ENCODE measurements around the gene TMTC1.

The TMTC1 gene

DNA sequence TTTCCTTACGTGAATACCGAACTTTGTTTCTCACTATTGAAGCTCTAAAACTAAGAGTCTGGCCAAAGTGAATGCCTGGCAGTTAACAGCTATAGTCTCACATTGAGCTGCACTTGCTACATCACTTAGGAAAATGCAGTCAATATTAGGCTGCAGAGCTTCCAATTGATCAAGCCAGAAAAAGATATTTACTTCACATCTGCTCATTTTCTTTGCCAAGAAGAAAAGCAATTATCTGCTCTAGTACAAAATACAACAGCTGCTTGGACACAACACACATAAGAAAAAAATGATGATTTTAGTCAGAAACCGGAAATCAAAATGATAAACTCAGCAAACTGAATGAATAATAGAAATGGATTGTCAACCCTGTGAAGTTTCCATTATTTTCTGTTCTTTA, 45.4 kb downstream of the TMTC1 start:
- no peak for DNase-seq

DNA sequence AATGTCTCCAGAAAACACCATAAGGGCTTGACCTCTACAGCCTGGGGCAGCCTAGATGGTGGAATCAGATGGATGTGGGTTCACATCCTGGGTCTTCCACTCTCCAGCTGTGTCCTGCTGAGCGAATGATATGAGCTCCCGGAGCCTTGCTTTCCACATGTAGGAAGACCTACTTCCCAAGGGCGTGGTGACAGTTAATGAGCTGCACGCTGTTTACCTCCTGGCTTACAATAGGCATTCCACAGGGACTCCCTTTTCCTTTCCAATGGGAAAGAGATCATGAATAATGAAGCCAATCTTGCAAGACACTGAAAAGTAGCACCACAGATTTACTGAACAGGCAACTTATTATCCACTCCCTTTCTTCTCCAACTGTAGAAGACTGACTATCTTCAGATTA, 46.1 kb downstream of the TMTC1 start:
- no peak for DNase-seq

DNA sequence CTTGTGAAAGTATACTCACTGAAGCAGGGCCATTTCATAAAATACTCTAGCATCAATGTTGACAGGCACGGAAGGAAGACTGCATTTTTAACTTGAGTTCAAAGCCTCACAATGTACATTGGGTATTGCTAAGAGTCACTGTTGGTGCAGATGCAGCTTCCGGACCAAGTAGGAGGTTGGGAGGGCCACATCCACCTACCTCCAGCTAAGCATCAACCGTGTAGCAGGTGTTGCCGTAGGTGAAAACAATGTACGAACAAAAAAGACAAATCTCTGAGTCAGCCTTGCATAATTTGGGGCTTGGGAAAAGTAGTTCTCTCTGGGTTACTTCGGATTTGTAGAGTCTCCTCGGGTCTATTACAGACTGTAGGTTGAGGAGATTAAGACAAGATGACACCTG, 48.1 kb downstream of the TMTC1 start:
- no peak for DNase-seq

DNA sequence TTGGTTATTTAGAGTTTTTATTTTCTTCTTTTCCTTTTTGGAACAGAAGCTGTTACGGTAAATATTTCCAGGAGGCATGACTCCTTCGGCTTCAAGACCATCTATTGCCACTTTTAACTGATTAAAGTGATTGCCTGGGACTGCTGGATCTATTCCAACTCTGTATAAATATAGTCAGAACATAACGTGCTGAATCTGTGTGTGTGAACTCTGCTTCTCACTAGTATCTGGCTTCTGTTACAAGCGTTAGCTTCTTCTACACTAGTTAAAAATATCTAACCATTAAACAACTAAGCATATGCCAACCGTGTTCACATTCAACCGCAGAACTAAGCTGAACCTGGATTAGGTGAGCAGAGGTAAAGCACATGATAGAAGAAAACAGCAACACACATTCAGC, 49.0 kb downstream of the TMTC1 start:
- no peak for DNase-seq

DNA sequence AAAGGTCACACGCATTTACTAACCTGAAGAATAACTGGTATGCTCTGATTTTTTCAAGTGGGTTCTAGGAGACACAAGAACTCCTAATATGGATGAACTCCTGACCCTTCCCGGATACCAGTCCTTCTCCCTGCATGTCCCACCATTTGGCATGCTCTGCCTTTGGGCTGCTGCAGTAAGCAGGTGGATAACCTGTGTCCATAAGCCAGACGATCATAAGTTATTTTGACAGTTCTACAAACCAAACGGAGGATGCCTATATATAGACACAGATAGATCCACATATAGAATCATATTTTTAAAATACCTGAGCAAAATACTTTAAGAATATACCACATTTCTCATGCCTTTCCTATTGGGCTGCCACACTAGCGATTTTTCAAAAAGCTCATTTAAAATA, 49.4 kb downstream of the TMTC1 start:
- DNase-seq = no peak

DNA sequence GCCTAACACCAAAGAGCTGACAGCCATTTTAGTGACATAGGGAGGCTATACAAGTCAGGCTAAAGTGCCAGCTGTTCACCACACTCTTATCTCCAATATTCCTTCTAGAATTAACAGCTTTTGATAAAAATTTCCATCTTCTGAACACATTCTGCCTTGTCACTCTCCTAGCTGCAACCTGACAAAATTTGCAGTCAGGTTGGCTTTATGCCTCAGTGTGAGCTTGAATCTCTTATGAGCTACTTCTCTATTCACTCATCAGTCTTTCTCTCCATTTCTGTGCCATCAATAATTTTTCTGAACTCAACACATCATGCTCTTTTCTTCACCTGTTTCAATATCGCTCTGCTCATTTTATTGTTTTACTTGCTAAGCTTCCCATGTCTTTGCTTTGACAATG, 50.2 kb downstream of the TMTC1 start:
- DNase-seq = no peak

DNA sequence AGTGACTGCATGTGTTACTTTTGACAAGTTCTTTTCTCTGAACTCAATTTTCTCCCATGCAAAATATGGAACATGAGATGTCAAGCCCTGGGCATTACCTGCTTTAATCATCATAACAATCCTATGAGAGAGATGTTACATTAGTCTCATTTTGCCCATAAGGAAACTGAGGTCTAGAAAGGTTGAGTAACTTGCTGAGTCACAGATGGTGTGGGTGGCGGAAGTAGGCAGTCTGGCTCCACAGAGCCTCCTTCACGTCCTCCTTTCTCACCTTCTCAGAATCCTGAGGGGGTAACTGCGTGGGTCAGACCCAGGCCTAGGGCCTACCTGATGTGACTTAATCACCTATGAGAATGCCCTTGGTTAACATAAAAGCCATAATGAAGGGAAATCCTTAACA, 50.7 kb downstream of the TMTC1 start:
- DNase-seq = no peak

DNA sequence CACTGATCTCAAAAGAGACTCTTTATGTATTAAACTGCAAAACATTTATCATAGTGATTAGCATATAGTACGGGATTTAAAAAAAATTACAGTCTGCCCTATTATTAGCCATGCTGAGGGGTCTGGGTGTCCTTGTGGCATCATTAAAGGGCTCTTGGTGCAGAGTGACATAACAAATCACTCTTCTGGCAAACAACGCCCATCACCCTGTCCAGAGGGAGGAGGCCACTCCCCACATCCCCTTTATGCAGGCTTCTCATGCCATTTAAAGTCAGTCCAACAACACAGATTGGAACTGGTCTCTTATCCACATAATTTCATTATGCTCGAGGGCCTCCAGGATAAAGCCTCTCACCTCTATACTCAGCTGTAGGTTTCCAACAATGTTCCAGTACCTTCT, 51.1 kb downstream of the TMTC1 start:
- DNase-seq = no peak

DNA sequence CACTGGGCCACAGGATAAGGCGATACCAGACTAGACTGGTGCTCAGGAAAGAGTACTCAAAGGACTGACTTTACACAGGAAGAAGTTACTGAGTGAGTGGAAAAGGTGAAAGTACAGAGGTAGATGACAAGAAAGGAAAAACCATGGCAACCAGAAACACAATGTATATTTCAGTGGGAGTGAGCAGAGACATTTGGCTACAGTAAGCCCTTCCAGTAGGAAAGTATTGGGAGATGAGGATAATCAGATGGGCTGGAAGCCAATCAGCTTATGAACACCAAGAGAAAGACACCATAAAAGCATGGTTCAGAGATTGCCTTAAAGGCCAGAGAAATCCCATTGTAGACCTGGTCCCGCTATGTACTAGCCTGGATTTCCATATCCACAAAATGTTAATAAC, 51.6 kb downstream of the TMTC1 start:
- DNase-seq = no peak

DNA sequence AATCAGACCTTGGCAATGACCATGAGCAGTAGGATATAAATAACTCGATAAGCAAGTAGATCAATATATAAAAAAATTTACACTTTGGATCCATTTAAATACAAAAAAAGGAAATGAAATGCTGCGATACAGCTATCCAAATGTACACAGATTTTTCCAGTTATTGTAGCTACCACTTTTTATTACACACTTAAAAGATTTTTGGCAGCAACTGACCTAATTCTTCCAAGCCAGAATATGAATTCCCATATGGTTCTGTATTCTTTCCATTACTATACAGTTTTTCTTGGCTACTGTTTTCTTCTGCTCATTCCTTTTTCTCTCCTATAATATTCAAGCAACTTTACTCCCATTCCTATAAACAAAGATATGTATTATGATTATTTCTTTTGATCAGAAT, 52.2 kb downstream of the TMTC1 start:
- no peak for DNase-seq

DNA sequence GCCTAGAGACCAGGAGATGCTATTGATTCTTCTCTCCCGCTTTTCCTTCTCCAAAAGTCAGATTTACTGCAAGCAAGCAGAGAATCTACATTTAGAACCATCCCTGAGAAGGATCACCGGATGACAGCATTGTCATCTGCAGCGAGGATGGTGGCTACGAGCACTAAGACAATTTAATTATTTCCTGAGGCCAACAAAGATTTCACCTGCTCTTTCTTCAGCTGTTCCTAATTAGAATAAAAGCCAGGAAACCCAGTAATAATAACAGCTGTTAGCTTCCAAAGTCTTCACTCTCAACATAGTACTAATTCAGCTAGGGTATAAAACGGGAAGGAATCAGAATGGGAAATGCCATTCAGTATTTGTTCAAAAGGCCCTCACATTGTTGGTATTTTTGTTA, 53.3 kb downstream of the TMTC1 start:
- no peak for DNase-seq

DNA sequence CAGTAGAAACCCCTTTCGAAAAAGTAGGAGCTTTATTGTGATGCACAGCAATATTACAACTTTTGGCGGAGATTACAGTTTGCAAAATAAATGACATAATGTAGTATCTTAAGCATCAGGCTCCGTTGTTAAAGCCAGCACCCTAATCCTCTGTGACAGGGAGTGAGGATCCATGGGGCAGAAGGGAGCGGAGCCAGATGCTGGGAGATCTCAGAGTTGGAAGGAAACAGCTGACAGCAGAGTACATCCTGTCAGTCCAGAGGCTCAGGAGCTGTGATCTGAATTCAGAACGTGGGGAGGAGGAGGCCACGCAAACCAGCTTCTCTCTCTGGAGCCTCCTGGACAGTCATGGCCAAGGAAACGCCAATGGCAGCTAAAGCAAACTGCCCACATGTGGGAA, 55.7 kb downstream of the TMTC1 start:
- DNase-seq = no peak

DNA sequence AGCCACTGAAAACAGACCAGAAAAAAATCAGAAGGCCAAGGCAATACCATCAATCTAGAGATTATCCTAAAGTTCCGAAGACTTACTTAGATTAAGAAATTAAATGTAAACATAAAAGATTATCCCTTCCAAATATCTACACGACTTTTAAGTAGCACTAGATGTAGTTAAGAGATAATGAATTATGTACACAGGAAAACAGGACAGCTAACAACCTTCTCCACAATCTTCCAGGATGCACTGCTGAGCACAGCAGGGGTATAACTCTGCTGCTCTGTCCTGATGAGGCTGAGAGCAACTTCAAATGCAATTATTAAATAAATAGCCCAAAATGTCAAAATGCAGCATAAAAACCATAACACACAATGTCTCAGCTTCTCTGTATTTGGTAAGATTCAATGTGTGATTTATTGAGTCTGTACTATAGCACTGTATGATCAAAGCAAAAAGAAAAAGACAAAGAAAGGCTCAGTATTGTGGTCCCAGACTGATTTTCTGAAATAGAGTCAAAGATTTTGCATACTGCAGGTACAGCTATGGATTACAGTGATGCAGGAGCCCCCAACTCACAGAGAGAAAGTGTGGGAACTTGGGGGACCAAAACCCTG, 56.9 kb downstream of the TMTC1 start:
- no peak for DNase-seq

DNA sequence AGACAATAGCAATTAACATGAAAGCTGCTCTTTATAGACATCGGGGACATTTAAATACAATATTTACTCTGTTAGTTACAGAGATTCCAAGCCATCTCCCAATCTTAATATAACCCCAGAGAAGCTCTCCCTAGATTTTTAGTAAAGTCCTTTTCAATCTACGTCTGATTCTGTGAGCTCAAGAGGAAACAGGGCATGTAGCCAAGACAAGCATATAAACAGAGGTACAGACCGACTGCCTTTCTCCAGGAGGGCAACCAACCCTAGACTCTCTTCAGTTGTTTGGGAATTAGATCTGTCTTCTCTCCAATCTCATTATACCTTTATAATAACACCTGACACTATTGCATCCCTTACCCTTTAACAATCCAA, 57.4 kb downstream of the TMTC1 start:
- no peak for DNase-seq

DNA sequence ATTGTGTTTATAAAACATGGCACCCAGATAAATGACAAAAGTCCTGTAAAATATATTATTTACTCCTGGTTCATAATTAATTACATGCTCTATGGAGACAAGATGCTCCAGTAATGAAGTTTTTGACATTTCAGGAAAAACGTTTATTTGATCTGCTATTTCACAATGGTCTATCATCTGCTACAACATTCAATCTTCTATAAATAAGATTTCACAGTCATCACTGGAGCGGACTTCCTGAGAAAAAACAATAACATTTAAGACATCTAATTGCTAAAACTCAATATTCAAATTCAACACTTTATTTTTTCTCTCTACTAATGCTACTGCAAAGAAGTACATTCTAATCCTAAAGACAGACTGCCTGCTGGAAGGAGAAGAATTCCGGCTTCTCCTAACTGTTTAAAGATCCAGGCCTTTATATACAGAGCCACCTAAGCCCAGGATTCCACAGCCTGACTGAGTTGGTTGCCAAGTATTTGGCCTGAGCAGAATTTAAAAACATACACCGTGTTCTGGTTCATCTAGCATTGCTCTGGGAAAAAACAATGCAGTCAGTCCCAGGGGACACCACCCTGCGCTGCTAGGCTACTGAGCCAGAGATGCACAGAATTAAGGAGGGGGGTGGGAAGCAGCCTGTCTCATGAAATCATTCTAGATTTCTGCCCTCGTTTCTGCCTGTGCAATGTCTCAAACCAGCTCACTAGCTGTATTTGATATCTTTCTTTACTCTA, 58.0 kb downstream of the TMTC1 start:
- no peak for DNase-seq

DNA sequence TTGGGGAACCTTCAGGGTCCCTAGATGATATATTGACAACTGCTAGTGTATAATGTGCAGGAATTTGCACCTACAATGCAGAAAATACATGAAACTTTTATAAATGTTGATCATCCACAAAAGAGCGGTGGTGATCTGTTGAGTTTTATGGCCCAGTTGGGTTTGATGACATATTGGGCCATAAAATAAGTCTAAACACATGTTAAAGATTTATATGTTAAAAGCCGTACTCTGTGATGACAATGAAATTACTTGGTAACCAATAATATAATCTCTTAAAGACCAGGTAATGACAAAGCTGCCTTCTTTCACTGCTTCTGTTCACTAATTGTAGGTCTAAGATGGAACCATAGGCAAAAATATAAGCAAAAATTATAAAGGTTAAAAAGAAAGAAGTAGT, 61.6 kb downstream of the TMTC1 start:
- no peak for DNase-seq

DNA sequence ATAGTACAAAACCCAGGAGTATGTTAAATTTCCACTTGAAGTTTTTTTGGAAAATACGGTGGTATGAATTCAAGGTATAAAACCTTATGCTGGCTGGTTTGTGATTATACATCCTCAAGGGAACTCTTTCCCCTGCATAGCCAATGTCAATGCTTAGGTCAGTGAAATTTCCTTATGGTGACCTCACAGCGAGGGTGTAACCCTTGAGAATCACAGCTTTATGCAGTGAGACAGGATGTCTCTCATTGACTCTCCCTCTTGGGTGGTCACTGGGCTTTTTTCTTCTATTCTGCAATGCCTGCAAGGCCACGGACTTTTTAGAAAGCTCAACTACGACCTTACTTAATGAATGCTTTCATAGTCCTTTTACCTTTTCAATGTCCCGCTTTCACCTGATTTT, 64.4 kb downstream of the TMTC1 start:
- no peak for DNase-seq

DNA sequence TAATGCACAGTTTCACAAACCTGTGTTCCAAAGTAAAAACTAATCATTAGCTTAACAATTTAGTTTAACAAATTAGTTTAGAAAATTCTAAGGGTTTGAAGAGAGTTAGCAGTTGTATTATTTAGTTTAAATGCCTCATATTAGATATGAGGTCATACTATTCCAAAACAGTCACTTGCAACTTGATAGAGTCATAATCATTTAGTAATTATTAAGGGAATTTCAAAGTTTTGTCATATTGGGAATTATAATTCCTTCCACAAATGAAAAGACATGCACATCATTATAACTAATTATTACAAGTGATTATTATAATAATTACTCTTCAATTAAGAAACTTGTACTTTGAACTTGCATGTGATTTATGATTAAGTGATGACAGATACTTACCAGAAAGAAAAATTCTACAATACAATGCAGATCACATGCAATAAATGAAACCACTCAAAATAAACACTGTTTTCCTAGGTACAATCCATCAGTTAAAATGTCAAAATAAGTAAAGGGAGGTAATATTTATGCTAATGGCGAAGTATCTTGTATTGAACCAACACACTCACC, 66.1 kb downstream of the TMTC1 start:
- no peak for DNase-seq

DNA sequence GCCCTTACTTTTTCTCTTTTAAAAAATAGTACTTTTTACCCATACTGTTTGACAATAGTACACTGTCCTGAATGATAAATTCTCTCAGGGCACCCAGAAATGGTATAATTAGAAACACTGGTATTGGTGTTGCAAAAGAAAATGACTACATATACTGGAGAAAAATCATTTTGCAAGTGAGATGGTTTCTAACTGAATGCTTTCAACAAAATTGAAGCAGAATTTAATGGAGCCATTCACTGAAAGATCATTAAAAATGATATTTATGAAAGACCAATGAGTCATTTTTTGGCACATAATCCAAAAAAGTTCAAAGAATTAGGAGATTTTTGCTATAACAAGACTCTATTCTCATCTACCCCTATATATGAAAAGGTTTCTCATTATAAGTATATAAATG, 68.8 kb downstream of the TMTC1 start:
- no peak for DNase-seq

DNA sequence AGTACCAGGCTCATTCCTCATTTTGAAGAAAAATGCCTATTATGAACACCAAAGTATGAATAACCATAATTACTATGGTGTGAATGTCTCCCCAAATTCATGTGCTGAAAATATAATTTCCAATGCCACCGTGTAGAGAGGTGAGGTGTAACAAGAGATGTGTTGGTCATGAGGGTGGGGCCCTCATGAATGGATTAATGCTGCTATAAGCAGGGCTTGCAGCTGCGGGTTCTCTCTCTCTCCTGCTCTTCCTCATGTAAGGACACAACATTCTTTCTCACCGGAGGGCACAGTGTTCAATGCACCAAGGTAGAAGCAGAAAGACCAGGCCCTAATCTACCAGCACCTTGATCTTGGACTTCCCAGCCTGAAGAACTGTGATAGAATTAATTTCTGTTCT, 70.0 kb downstream of the TMTC1 start:
- DNase-seq = no peak

DNA sequence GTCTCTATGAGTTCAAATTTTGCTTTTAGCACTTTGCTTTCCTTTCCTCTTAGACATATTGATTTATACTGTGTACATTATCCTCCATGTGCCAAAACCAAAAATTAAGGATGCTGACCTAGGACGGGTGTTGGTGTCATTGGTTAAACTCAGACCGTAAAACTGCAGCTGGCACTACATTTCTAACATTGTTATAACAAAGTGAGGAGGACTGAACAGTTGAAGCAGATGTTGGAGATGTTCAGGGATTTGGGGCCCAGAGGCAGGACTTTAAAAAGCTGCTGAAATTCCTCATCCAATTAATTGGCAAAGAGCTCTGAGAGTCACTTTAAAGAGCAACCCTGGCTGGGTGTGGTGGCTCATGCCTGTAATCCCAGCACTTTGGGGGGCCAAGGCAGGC, 72.4 kb downstream of the TMTC1 start:
- no peak for DNase-seq

DNA sequence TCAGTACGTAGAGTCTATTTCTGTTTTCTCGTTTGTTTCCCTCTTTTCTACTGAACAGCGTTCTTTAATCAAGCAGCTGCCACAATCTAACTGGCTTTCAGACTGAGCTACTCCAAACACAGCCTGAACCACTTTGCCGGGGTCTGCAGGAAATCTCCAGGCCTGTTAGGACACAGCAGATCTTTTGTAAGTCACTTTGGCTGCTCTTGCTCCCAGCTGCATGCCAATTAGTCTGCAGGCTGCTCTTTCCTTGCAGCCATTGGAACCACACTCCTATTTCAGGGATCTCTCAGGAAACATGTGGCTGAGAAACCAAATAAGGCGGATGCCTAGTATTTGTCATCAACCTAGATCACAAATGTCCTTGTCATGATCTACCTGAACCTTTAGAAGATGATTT, 73.6 kb downstream of the TMTC1 start:
- DNase-seq = no peak

DNA sequence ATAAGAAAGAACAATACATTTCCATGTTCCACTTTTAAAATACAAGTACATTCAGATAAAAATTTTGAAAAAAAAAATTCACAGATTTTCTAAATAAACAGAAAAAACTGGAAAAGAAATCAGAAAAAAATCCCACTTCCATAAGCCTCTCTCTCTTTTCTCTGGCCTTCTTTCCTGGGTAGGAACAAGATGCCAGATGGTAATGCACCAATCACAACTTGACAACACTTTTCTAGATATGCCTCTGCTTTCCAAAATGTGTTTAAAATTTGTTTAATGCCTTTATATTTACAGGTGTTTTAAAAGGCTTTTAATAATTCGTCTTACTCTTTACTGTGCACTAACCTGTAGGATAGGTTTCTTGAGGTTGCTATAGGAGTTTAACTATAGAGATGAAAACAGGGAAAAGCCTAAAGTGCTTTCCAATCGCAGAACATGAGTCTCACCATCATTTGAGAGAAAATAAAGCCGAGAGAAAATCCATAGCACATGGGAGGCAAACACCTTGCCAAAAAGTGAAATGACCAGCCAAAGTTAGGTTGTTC, 74.2 kb downstream of the TMTC1 start:
- DNase-seq = no peak

DNA sequence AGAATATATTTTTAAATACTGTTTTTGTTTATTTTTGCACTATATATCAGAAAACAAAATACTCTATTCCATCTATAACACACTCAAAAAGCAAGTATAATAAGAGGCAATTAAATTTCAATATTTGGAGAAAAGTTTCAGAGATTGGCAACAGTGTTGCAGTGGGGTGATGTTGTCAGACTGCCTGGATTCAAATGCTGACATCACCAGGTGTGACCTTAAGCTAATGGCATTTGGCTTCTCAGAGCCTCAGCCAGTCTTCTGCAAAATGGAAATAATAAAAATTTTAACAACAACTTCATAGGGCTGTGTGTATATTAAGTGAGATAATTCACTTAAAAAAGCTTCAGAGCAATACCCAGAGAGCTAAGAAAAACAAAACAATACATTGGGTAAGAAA, 74.7 kb downstream of the TMTC1 start:
- no peak for DNase-seq

DNA sequence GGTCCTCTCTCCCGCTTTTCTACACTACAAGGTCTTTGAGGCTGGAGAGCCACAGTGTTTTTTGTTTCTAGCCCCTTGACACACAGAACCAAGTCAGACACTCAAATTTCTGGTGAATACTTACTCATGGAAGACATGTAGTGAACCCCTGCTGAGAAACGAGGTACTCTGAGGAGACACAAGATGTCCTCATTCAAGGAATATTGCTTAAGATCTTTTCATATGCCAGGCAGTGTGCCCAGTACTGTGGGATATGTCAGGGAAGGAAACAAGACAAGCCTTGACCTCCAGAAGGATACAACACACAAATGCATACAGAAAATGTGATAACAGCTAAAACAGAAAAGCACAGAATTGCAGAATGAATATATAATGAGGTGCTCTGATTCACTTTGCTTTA, 75.9 kb downstream of the TMTC1 start:
- no peak for DNase-seq

All from GOT3 (cell line).